Measurements from ENCODE around the gene PPP1R9A. TPM values are rescaled to one million over a fixed set of nuclear protein-coding genes. Genes with fewer than 3 reads are reported as not detected.
"Not testable (repeated sequence)": the region's sequence is repeated elsewhere in the genome, so short reads cannot be mapped to it uniquely, and the experiment has no call there.

Gene PPP1R9A
- total RNA-seq, 4 donors from 2014 or later = 4.7 to 23.9 (median 11.8) TPM

DNA sequence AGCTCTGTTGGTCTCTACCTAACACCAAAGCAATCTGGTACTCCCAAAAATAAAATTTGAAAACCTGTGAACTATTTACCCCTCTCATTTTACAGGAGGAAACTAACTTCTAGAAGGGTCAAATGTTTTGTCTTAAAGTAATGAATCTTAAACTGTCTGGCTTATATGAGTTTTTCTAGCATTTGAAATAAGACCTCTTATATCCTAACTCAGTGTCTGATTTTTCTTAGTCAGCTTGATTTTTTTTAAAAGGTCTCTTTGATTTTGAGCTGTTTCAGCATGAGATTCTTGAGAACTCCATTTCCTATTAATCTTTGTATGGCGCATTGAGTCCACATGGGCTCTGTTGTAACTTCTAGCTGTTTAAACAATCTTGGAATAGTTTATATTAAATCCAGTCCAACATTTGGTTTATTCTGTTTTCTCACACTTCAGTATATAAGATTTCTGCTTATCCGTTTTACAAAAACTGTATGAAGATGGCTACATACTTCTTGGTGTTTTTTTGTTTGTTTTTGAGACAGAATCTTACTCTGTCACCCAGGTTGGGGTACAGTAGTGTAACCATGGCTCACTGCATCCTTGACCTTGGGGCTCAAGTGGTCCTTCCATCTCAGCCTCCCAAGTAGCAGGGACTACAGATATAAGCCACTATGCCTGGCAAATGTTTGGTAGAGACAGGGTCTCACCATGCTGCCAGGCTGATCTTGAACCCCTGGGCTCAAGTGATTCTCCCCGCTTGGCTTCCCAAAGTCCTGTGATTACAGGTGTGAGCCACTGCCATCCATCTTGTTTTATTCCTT, 91.1 kb downstream of the PPP1R9A start:
- no peaks in the 10 kb centered on the region for H3K36me3 ChIP-seq
- TF ChIP-seq, protein P1, sequence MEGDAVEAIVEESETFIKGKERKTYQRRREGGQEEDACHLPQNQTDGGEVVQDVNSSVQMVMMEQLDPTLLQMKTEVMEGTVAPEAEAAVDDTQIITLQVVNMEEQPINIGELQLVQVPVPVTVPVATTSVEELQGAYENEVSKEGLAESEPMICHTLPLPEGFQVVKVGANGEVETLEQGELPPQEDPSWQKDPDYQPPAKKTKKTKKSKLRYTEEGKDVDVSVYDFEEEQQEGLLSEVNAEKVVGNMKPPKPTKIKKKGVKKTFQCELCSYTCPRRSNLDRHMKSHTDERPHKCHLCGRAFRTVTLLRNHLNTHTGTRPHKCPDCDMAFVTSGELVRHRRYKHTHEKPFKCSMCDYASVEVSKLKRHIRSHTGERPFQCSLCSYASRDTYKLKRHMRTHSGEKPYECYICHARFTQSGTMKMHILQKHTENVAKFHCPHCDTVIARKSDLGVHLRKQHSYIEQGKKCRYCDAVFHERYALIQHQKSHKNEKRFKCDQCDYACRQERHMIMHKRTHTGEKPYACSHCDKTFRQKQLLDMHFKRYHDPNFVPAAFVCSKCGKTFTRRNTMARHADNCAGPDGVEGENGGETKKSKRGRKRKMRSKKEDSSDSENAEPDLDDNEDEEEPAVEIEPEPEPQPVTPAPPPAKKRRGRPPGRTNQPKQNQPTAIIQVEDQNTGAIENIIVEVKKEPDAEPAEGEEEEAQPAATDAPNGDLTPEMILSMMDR (IDR thresholded peaks at IDR 0.05) = no peak
- TF ChIP-seq POLR2A (IDR thresholded peaks at IDR 0.05) = no peak
- H3K4me1 ChIP-seq = peaks cover 0 to 9% (median 0%) of the 10 kb centered on the region in 4 donors
- H3K4me3 ChIP-seq = no peak overlapping the region
- H3K27me3 ChIP-seq = no peaks in the 10 kb centered on the region
- H3K9me3 ChIP-seq = no peaks in the 10 kb centered on the region
- no peak for DNase-seq
- H3K27ac ChIP-seq = no peak overlapping the region

DNA sequence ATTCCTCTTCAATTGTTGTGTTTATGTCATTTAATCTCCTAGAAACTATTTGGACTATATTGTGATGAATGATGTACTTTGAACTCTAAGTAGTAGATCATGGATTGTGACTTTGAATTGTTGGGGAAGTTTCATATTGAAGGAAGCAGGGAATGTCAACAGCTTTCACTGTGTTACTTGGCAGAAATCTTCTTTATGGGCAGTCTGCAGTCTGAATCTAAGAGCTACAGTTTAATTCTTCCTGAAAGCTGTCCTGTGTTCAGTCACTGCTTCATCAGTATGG, 91.6 kb downstream of the PPP1R9A start:
- no peak for TF ChIP-seq POLR2A (IDR thresholded peaks at IDR 0.05)
- TF ChIP-seq, protein P1 (IDR thresholded peaks at IDR 0.05) = no peak
- H3K4me3 ChIP-seq = no peak overlapping the region
- peaks cover 0 to 9% (median 0%) of the 10 kb centered on the region in 4 donors for H3K4me1 ChIP-seq
- DNase-seq = no peak
- H3K27ac ChIP-seq = no peak overlapping the region
- H3K9me3 ChIP-seq = no peaks in the 10 kb centered on the region
- H3K36me3 ChIP-seq = no peaks in the 10 kb centered on the region
- H3K27me3 ChIP-seq = no peaks in the 10 kb centered on the region

DNA sequence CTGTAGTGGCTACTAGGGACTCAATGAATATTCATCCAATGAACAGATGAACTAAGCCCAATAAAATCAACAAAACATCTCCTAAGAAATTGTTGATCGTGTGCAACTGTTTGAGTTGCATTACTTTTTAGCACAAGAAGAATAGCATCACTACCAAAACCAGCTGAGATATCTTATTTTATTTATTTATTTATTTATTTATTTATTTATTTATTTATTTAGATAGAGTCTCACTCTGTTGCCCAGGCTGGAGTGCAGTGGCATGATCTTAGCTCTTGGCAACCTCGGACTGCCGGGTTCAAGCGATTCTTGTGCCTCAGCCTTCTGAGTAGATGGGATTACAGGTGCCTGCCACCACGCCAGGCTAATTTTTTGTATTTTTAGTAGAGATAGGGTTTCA, 92.2 kb downstream of the PPP1R9A start:
- not testable (repeated sequence) for H3K4me3 ChIP-seq, H3K4me1 ChIP-seq, DNase-seq, H3K27me3 ChIP-seq, H3K9me3 ChIP-seq, H3K36me3 ChIP-seq, H3K27ac ChIP-seq

DNA sequence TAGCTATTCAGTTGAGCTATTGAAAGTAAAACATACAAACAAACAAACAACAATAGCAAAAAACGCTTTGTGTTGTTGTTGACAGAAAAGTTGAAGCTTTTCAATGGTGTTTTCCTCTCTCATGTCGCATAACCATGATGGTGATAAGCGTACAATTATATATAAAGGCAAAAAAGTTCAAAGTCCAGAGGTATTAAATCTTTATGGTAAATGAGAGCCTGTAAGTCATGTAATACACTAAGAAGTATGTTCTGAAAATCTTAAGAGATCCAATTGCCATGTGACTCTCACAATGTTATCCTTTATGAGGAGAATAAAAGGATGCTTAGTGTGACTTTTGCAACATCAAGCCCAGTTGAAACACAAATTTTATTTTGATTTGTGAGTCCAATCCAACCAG, 93.9 kb downstream of the PPP1R9A start:
- DNase-seq = no peak
- Histone ChIP-seq H3K4me3 (no peak overlapping the region), H3K4me1 (peaks cover 0 to 9% (median 0%) of the 10 kb centered on the region in 4 donors), H3K27ac (no peak overlapping the region), H3K9me3 (no peaks in the 10 kb centered on the region), H3K36me3 (no peaks in the 10 kb centered on the region), H3K27me3 (no peaks in the 10 kb centered on the region)
- TF ChIP-seq, protein P1 (IDR thresholded peaks at IDR 0.05) = no peak
- no peak for TF ChIP-seq POLR2A (IDR thresholded peaks at IDR 0.05)

DNA sequence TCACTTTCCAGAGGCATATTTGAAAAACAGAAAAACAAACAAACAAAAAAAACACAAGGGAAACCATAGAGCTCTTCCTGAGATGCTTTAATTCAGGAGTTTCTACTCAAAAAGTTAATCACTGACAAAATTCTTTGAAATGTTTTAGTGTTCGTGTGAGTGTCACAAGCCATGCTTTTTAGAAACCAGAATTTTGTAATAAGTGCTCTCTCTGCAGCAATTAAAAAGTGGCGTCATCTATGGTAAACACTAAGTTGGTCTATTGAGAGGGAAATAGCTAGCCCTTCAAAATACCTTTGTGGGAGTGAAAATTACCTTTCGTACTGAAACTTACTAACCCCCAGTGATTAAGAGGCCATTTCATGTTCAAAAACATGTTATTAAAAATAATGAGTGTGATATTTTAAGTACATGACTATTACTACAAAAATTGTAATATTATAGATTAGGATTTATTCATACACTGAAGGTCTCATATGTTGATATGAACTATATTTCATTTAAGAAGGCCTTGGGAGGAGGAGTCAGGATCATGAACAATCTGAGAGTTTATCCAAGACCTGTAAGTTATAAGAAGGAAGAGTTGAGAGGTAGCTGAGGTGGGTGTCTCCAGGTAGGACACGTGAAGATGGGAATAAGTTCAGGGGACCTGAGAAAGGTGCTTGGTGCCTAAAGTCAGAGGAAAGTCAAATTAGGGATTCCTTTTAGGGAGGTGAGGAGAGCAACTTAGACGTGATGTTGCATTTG, 94.6 kb downstream of the PPP1R9A start:
- DNase-seq = no peak
- H3K4me1 ChIP-seq = peaks cover 0 to 9% (median 0%) of the 10 kb centered on the region in 4 donors

DNA sequence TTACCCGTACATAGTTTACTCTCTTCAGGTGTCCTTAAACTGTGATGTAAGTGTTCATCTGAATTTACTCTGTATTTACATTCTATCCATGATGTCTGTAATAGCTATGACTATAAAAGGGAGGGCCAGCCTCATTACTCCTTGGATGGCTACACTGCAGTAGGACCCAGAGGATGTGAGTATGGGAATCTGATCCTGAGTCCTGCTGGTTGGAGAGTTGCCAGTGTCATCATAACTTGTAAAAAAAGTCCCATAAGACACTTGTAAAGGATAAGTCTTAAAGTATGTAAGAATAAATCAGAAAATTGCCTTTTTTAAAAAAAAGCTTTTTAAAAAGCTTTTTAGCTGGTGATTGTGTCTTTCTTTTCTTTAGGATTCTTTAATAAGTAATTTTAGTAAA, 95.4 kb downstream of the PPP1R9A start:
- Histone ChIP-seq H3K27ac (no peak overlapping the region), H3K27me3 (no peaks in the 10 kb centered on the region), H3K4me3 (no peak overlapping the region), H3K4me1 (peaks cover 0 to 9% (median 0%) of the 10 kb centered on the region in 4 donors), H3K36me3 (no peaks in the 10 kb centered on the region), H3K9me3 (no peaks in the 10 kb centered on the region)
- TF ChIP-seq, protein P1 (IDR thresholded peaks at IDR 0.05) = no peak
- no peak for TF ChIP-seq POLR2A (IDR thresholded peaks at IDR 0.05)
- DNase-seq = no peak

More for the DNA sequence above, 94.6 kb downstream of the PPP1R9A start:
- Histone ChIP-seq H3K27ac (no peak overlapping the region), H3K27me3 (no peaks in the 10 kb centered on the region), H3K9me3 (no peaks in the 10 kb centered on the region), H3K4me3 (no peak overlapping the region), H3K36me3 (no peaks in the 10 kb centered on the region)
- no peak for TF ChIP-seq POLR2A (IDR thresholded peaks at IDR 0.05)
- TF ChIP-seq, protein P1 (IDR thresholded peaks at IDR 0.05) = no peak

All from Peyer's patch (tissue), 4 donors.